Smooth muscle cell (in vitro differentiated cells): ENCODE results near the gene OCA2. TPM values are rescaled to one million over a fixed set of nuclear protein-coding genes. Genes with fewer than 3 reads are reported as not detected.

Experiments used
- DNase-seq: peaks from one replicate; lab custom pipeline; 2025; ENCODE audit not compliant: unreplicated experiment; lab: John Stamatoyannopoulos, UW
- H2AFZ ChIP-seq: fragments of 200-600 bp; sonication (generic); 2 replicates; pipeline ENCODE4 v1.6.0; 2016; ENCODE audit warnings: antibody characterized with exemption, low read depth, mild to moderate bottlenecking
- H3F3A ChIP-seq: fragments of 200-600 bp; sonication (generic); 2 replicates; pipeline ENCODE4 v1.6.0; 2017; ENCODE audit warnings: antibody characterized with exemption, low read depth
- H3K27ac ChIP-seq: fragments of 200-600 bp; sonication (generic); 2 replicates; pipeline ENCODE4 v1.5.1; 2016; ENCODE audit warnings: low read depth, mild to moderate bottlenecking
- H3K27me3 ChIP-seq: fragments of 200-600 bp; sonication (generic); 2 replicates; pipeline ENCODE4 v1.6.1; 2016; ENCODE audit warnings: low read depth, mild to moderate bottlenecking
- H3K36me3 ChIP-seq: fragments of 200-600 bp; sonication (generic); 2 replicates; pipeline ENCODE4 v1.5.1; 2016; ENCODE audit warnings: low read depth
- H3K4me1 ChIP-seq: fragments of 200-600 bp; sonication (generic); 2 replicates; pipeline ENCODE4 v1.5.1; 2016; ENCODE audit warnings: low read depth
- H3K4me2 ChIP-seq: fragments of 200-600 bp; sonication (generic); 2 replicates; pipeline ENCODE4 v1.6.0; 2016; ENCODE audit warnings: mild to moderate bottlenecking
- H3K4me3 ChIP-seq: fragments of 200-600 bp; sonication (generic); 2 replicates; pipeline ENCODE4 v1.5.1; 2016; ENCODE audit warnings: mild to moderate bottlenecking
- H3K79me2 ChIP-seq: fragments of 200-600 bp; sonication (generic); 2 replicates; pipeline ENCODE4 v1.6.0; 2016; ENCODE audit warnings: low read depth, mild to moderate bottlenecking
- H3K9ac ChIP-seq: fragments of 200-600 bp; sonication (generic); 2 replicates; pipeline ENCODE4 v1.6.0; 2016; ENCODE audit warnings: low read depth
- H3K9me3 ChIP-seq: fragments of 200-600 bp; sonication (generic); replicated peaks from 2 replicates; pipeline ENCODE4 v1.5.1; 2016; ENCODE audit warnings: low read depth
- H4K20me1 ChIP-seq: fragments of 200-600 bp; sonication (generic); 2 replicates; pipeline ENCODE4 v1.6.0; 2016; ENCODE audit warnings: low read depth
- WGBS: methylation state at CpG from one replicate; pipeline ENCODE4 v1.1.7; 2016; ENCODE audit warnings: low lambda C conversion rate; 5-methylcytosine and 5-hydroxymethylcytosine counted together
- polyA plus RNA-seq: library from polyadenylated mRNA; unstranded; fragments of >200 nt; fragmentation: Nextera tagmentation; extraction: Ambion mirVana; gene quantifications from 2 replicates; pipeline ENCODE4 v1.2.1, GENCODE V29; 2016
- total RNA-seq: library from RNA; depleted of rRNA; stranded (reverse); fragments of >200 nt; gene quantifications from 2 replicates; pipeline ENCODE4 v1.2.3, GENCODE V29; 2014
- TF ChIP-seq, protein P1 (sequence below): fragments of 200-600 bp; sonication (generic); IDR thresholded peaks from 2 replicates; pipeline ENCODE4 v1.5.1; 2017; ENCODE audit warnings: borderline replicate concordance, mild to moderate bottlenecking, antibody characterized with exemption; ENCODE audit not compliant: insufficient read depth, poor library complexity, severe bottlenecking

Gene OCA2
- total and polyA plus RNA-seq, 2 experiments from 2014 or later, result 0.16 TPM; not detected in 1

DNA sequence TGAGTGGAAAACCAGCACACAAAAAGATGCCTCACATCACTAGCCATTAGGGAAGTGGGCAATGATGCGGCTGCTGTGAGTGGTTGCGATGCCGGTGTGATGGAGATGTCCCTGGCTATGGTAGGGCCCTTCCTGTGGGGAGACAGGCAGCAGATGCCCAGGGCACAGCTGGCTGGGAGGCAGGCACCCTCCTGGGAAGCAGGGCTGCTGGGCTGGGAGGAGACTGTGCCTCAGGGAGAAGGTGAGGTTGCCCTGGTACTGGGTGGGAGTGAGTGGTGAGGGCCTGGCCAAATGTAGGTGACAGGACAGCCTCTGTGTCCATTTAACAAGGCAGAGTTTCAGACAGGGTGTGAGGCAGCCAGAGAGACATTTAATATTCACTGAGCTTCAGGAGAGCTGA, 335.6 kb downstream of the OCA2 start:
- Histone ChIP-seq H3K4me3 (no peak overlapping the region), H3K4me2 (no peak overlapping the region), H3K27ac (no peak overlapping the region), H3K4me1 (no peaks in the 10 kb centered on the region), H3K36me3 (no peaks in the 10 kb centered on the region), H3K9me3 (peaks cover 4% of the 10 kb centered on the region), H3K79me2 (no peaks in the 10 kb centered on the region), H2AFZ (no peak overlapping the region), H4K20me1 (no peaks in the 10 kb centered on the region), H3F3A (no peaks in the 10 kb centered on the region), H3K9ac (no peak overlapping the region), H3K27me3 (no peaks in the 10 kb centered on the region)
- WGBS, result 100% methylated on average over 3 of the region's 3 CpGs
- DNase-seq, result no peak
- TF ChIP-seq, protein P1, sequence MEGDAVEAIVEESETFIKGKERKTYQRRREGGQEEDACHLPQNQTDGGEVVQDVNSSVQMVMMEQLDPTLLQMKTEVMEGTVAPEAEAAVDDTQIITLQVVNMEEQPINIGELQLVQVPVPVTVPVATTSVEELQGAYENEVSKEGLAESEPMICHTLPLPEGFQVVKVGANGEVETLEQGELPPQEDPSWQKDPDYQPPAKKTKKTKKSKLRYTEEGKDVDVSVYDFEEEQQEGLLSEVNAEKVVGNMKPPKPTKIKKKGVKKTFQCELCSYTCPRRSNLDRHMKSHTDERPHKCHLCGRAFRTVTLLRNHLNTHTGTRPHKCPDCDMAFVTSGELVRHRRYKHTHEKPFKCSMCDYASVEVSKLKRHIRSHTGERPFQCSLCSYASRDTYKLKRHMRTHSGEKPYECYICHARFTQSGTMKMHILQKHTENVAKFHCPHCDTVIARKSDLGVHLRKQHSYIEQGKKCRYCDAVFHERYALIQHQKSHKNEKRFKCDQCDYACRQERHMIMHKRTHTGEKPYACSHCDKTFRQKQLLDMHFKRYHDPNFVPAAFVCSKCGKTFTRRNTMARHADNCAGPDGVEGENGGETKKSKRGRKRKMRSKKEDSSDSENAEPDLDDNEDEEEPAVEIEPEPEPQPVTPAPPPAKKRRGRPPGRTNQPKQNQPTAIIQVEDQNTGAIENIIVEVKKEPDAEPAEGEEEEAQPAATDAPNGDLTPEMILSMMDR, result no peak

DNA sequence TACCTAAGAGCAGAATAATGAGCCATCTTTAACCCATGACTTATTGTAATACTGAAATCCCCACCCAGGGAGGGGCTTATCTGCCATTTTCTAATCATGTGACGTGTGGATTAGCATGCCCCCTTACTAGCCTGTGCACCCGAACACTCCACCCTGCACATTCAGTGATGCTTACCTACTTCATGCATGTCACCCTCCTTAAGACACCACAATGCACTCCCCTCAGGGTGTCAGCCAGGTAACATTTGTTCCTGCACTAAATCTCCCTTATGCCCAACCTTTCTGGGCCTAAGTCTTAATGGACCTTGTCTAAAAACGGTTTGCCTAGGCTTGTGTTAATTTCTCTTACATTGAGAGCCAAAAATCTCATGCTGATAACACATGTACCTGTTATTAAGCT, 336.6 kb downstream of the OCA2 start:
- Histone ChIP-seq H2AFZ (no peak overlapping the region), H3K36me3 (no peaks in the 10 kb centered on the region), H3F3A (no peaks in the 10 kb centered on the region), H3K9ac (no peak overlapping the region), H3K27me3 (no peaks in the 10 kb centered on the region), H4K20me1 (no peaks in the 10 kb centered on the region), H3K9me3 (peaks cover 4% of the 10 kb centered on the region), H3K27ac (no peak overlapping the region), H3K4me3 (no peak overlapping the region), H3K4me1 (no peaks in the 10 kb centered on the region), H3K79me2 (no peaks in the 10 kb centered on the region), H3K4me2 (no peak overlapping the region)
- DNase-seq, result no peak
- WGBS, result 94% methylated on average over 3 of the region's 3 CpGs
- TF ChIP-seq, protein P1, result no peak

GRCh38 chr15:27757052-27757451, 342.1 kb downstream of the OCA2 start:
- 76% methylated on average over 1 of the region's 1 CpG for WGBS
- Histone ChIP-seq H3K79me2 (no peaks in the 10 kb centered on the region), H3K4me3 (no peak overlapping the region), H3K27me3 (no peaks in the 10 kb centered on the region), H3K9me3 (peaks cover 4% of the 10 kb centered on the region), H3K9ac (no peak overlapping the region), H3K4me2 (no peak overlapping the region), H3K27ac (no peak overlapping the region), H2AFZ (no peak overlapping the region), H3K4me1 (no peaks in the 10 kb centered on the region), H3F3A (no peaks in the 10 kb centered on the region), H3K36me3 (no peaks in the 10 kb centered on the region), H4K20me1 (no peaks in the 10 kb centered on the region)
- TF ChIP-seq, protein P1, result no peak
- no peak for DNase-seq

DNA sequence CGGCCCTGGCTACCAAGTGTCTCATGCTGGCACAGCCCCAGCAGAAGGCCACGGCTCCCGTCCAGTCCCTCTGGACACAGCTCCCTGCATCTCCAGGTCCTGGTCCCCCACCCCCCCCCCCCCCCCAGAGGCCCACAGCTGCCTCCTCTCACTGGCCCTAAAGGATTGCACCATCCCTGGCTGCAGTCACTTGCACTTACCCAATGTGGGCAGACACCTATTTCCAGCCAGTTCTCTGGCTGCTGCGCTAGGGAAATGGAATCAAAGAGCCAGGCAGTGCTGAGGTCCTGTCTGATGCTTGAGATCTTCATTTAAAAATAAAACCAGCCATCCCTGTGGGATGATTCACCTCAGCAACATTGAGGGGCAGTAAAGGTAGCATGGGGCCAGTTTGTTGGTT, 346.4 kb downstream of the OCA2 start:
- Histone ChIP-seq H3K4me1 (no peaks in the 10 kb centered on the region), H2AFZ (no peak overlapping the region), H3K27me3 (no peaks in the 10 kb centered on the region), H4K20me1 (no peaks in the 10 kb centered on the region), H3K9ac (no peak overlapping the region), H3K4me2 (no peak overlapping the region), H3K4me3 (no peak overlapping the region), H3K36me3 (no peaks in the 10 kb centered on the region), H3K79me2 (no peaks in the 10 kb centered on the region), H3F3A (no peaks in the 10 kb centered on the region), H3K9me3 (no peaks in the 10 kb centered on the region), H3K27ac (no peak overlapping the region)
- DNase-seq, result no peak
- TF ChIP-seq, protein P1, result no peak
- 82% methylated on average over 4 of the region's 4 CpGs for WGBS
